Mesendoderm (in vitro differentiated cells): ENCODE measurements around the gene ATXN2L.
A peak's percentile ranks its signal among the peaks of the same experiment; 100 is the strongest.
"Not testable (repeated sequence)": the region's sequence is repeated elsewhere in the genome, so short reads cannot be mapped to it uniquely, and the experiment has no call there.

Experiments
- DNase-seq: peaks from one replicate; pipeline ENCODE4 v3.0.0; 2013
- H2AK5ac ChIP-seq: 2 replicates; pipeline ENCODE4 v1.6.1; 2013; ENCODE audit warnings: low read length, inconsistent platforms
- H2BK120ac ChIP-seq: 2 replicates; pipeline ENCODE4 v1.6.1; 2013; ENCODE audit warnings: low read depth, mild to moderate bottlenecking, low read length, moderate library complexity, mixed read lengths
- H2BK15ac ChIP-seq: replicated peaks from 2 replicates; pipeline ENCODE4 v1.6.1; 2013; ENCODE audit warnings: low read depth, mild to moderate bottlenecking, moderate library complexity
- H2BK5ac ChIP-seq: 2 replicates; pipeline ENCODE4 v1.6.1; 2013; ENCODE audit warnings: low read length, inconsistent platforms
- H3K18ac ChIP-seq: 2 replicates; pipeline ENCODE4 v1.6.1; 2013; ENCODE audit warnings: mild to moderate bottlenecking, low read length, mixed read lengths
- H3K23ac ChIP-seq: one replicate; pipeline ENCODE4 v1.6.1; 2013; ENCODE audit warnings: low read length
- H3K27ac ChIP-seq: 2 replicates; pipeline ENCODE4 v1.5.1; 2013; ENCODE audit warnings: low read depth, mild to moderate bottlenecking, inconsistent platforms, low read length, moderate library complexity
- H3K27me3 ChIP-seq: 2 replicates; pipeline ENCODE4 v1.6.1; 2013; ENCODE audit warnings: low read length, control low read depth, mild to moderate bottlenecking, inconsistent platforms; ENCODE audit not compliant: insufficient read depth, poor library complexity
- H3K36me3 ChIP-seq: 2 replicates; pipeline ENCODE4 v1.6.1; 2013; ENCODE audit warnings: low read length, inconsistent platforms; ENCODE audit not compliant: control insufficient read depth, insufficient read depth
- H3K4ac ChIP-seq: one replicate; pipeline ENCODE4 v1.6.1; 2013; ENCODE audit warnings: low read depth, mild to moderate bottlenecking, low read length, moderate library complexity
- H3K4me1 ChIP-seq: 2 replicates; pipeline ENCODE4 v1.6.1; 2013; ENCODE audit warnings: low read depth, low read length, inconsistent platforms; ENCODE audit not compliant: control insufficient read depth
- H3K4me2 ChIP-seq: 2 replicates; pipeline ENCODE4 v1.6.1; 2013; ENCODE audit warnings: low read length
- H3K4me3 ChIP-seq: 2 replicates; pipeline ENCODE4 v1.5.1; 2013; ENCODE audit warnings: mild to moderate bottlenecking, low read length
- H3K56ac ChIP-seq: one replicate; pipeline ENCODE4 v1.6.1; 2013; ENCODE audit warnings: low read length
- H3K79me1 ChIP-seq: 2 replicates; pipeline ENCODE4 v1.6.1; 2013; ENCODE audit warnings: low read length, inconsistent platforms
- H3K79me2 ChIP-seq: 2 replicates; pipeline ENCODE4 v1.6.1; 2013; ENCODE audit warnings: mild to moderate bottlenecking, low read length; ENCODE audit not compliant: control insufficient read depth, insufficient read depth
- H3K9ac ChIP-seq: 2 replicates; pipeline ENCODE4 v1.6.1; 2013; ENCODE audit warnings: low read length, inconsistent platforms
- H4K5ac ChIP-seq: one replicate; pipeline ENCODE4 v1.6.1; 2013; ENCODE audit warnings: low read length
- H4K8ac ChIP-seq: one replicate; pipeline ENCODE4 v1.6.1; 2013; ENCODE audit warnings: low read depth, mild to moderate bottlenecking, control low read depth, low read length, moderate library complexity
- WGBS: extraction: QIAGEN DNeasy Blood & Tissue Kit; methylation state at CpG from one replicate; pipeline ENCODE4 v1.1.7; 2013; ENCODE audit warnings: low lambda C conversion rate, missing lambda C conversion rate; ENCODE audit not compliant: insufficient coverage; ENCODE audit errors: extremely low coverage; 5-methylcytosine and 5-hydroxymethylcytosine counted together

The ATXN2L gene

GRCh38 chr16:28807445-28808120 is 15.2 kb upstream of the ATXN2L start:
- not testable (repeated sequence) for H2BK15ac ChIP-seq, H3K27ac ChIP-seq, DNase-seq, H2BK120ac ChIP-seq, H3K79me1 ChIP-seq, H3K56ac ChIP-seq, H3K4me3 ChIP-seq, H3K36me3 ChIP-seq, H3K4me1 ChIP-seq, H3K79me2 ChIP-seq, H4K8ac ChIP-seq, H3K23ac ChIP-seq, H2BK5ac ChIP-seq, H2AK5ac ChIP-seq, H3K4ac ChIP-seq, H3K18ac ChIP-seq, H3K4me2 ChIP-seq, H3K27me3 ChIP-seq, H3K9ac ChIP-seq, H4K5ac ChIP-seq
- WGBS: no CpG with 5 or more reads among the region's 11 CpGs

- Histone ChIP-seq H3K36me3 (no peaks in the 10 kb centered on the region), H3K79me1 (peaks cover 2% of the 10 kb centered on the region), H3K23ac (no peak overlapping the region), H3K4me2 (no peak overlapping the region), H4K5ac (no peak overlapping the region), H3K4ac (no peak overlapping the region), H4K8ac (no peak overlapping the region), H3K56ac (no peak overlapping the region), H3K18ac (no peak overlapping the region), H3K79me2 (peaks cover 8% of the 10 kb centered on the region), H2BK120ac (no peak overlapping the region), H2AK5ac (no peak overlapping the region), H2BK5ac (no peak overlapping the region), H3K4me1 (no peaks in the 10 kb centered on the region), H3K9ac (no peak overlapping the region), H3K27me3 (no peaks in the 10 kb centered on the region), H3K4me3 (no peak overlapping the region), H2BK15ac (no peak overlapping the region), H3K27ac (no peak overlapping the region)
- no peak for DNase-seq
- WGBS: no CpG with 5 or more reads among the region's 5 CpGs
Observed at GRCh38 chr16:28820016-28820415, 2.8 kb upstream of the ATXN2L start.

GRCh38 chr16:28820546-28820945 is 2.3 kb upstream of the ATXN2L start:
- H4K5ac ChIP-seq, H3K79me1 ChIP-seq, H4K8ac ChIP-seq, DNase-seq, H3K4me1 ChIP-seq, H3K27ac ChIP-seq, H3K56ac ChIP-seq, H3K23ac ChIP-seq, H2BK5ac ChIP-seq, H2BK15ac ChIP-seq, H3K9ac ChIP-seq, H3K18ac ChIP-seq, H2AK5ac ChIP-seq, H3K4ac ChIP-seq, H2BK120ac ChIP-seq, H3K27me3 ChIP-seq, H3K36me3 ChIP-seq, H3K4me2 ChIP-seq, H3K4me3 ChIP-seq: not testable (repeated sequence)
- H3K79me2 ChIP-seq: peaks cover 13% of the 10 kb centered on the region
- WGBS: no CpG with 5 or more reads among the region's 13 CpGs

GRCh38 chr16:28821874-28822519 is 802 bp upstream of the ATXN2L start:
- Histone ChIP-seq H4K5ac (peak overlapping the region; percentile 33), H2BK5ac (no peak overlapping the region), H2BK15ac (no peak overlapping the region), H3K27me3 (no peaks in the 10 kb centered on the region), H3K4me2 (peak overlapping the region; percentile 69), H3K23ac (no peak overlapping the region), H3K79me2 (peaks cover 27% of the 10 kb centered on the region), H3K4me1 (peaks cover 3% of the 10 kb centered on the region), H2AK5ac (no peak overlapping the region), H3K79me1 (peaks cover 14% of the 10 kb centered on the region), H3K36me3 (peaks cover 11% of the 10 kb centered on the region), H2BK120ac (no peak overlapping the region), H3K18ac (no peak overlapping the region), H3K4ac (no peak overlapping the region), H4K8ac (no peak overlapping the region), H3K56ac (peak overlapping the region; percentile 90), H3K9ac (peak overlapping the region; percentile 93), H3K27ac (no peak overlapping the region), H3K4me3 (peak overlapping the region; percentile 53)
- DNase-seq: peak; percentile 75
- no CpG with 5 or more reads among the region's 13 CpGs for WGBS

- Histone ChIP-seq H2AK5ac (no peak overlapping the region), H3K79me2 (peaks cover 37% of the 10 kb centered on the region), H4K5ac (no peak overlapping the region), H3K4me1 (peaks cover 3% of the 10 kb centered on the region), H3K56ac (peak overlapping the region; percentile 96), H3K79me1 (peaks cover 14% of the 10 kb centered on the region), H2BK120ac (peak overlapping the region; percentile 99), H3K27ac (peak overlapping the region; percentile 100), H3K9ac (peak overlapping the region; percentile 93), H2BK15ac (no peak overlapping the region), H2BK5ac (peak overlapping the region; percentile 73), H3K18ac (peak overlapping the region; percentile 100), H3K36me3 (peaks cover 12% of the 10 kb centered on the region), H3K23ac (no peak overlapping the region), H3K27me3 (no peaks in the 10 kb centered on the region), H3K4me2 (no peak overlapping the region), H3K4me3 (peak overlapping the region; percentile 70), H3K4ac (peak overlapping the region; percentile 100), H4K8ac (peak overlapping the region; percentile 99)
- no peak for DNase-seq
- WGBS: no CpG with 5 or more reads among the region's 62 CpGs
Observed at GRCh38 chr16:28823291-28823872, 583 bp downstream of the ATXN2L start.
